ENCODE data around the gene FGF18.
"Not testable (repeated sequence)": the region's sequence is repeated elsewhere in the genome, so short reads cannot be mapped to it uniquely, and the experiment has no call there.

The FGF18 gene

GRCh38 chr5:171392585-171393159 lies 26.8 kb upstream of the FGF18 start:
- DNase-seq (ENCODE audit: insufficient read length, low spot score): no peak
- no peak for FAIRE-seq

GRCh38 chr5:171395042-171395441 lies 24.4 kb upstream of the FGF18 start:
- DNase-seq (ENCODE audit: insufficient read length, low spot score) (no peak), FAIRE-seq (no peak)
- TF ChIP-seq, protein P1, sequence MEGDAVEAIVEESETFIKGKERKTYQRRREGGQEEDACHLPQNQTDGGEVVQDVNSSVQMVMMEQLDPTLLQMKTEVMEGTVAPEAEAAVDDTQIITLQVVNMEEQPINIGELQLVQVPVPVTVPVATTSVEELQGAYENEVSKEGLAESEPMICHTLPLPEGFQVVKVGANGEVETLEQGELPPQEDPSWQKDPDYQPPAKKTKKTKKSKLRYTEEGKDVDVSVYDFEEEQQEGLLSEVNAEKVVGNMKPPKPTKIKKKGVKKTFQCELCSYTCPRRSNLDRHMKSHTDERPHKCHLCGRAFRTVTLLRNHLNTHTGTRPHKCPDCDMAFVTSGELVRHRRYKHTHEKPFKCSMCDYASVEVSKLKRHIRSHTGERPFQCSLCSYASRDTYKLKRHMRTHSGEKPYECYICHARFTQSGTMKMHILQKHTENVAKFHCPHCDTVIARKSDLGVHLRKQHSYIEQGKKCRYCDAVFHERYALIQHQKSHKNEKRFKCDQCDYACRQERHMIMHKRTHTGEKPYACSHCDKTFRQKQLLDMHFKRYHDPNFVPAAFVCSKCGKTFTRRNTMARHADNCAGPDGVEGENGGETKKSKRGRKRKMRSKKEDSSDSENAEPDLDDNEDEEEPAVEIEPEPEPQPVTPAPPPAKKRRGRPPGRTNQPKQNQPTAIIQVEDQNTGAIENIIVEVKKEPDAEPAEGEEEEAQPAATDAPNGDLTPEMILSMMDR (IDR thresholded peaks at IDR 0.05; ENCODE audit: insufficient read depth, missing control alignments): no peak

More at GRCh38 chr5:171392585-171393159, 26.8 kb upstream of the FGF18 start:
- TF ChIP-seq, protein P1 (IDR thresholded peaks at IDR 0.05; ENCODE audit: insufficient read depth, missing control alignments): no peak

GRCh38 chr5:171396583-171396982 lies 22.9 kb upstream of the FGF18 start:
- not testable (repeated sequence) for DNase-seq (ENCODE audit: insufficient read length, low spot score); FAIRE-seq

GRCh38 chr5:171397190-171397589 lies 22.3 kb upstream of the FGF18 start:
- FAIRE-seq: no peak
- no peak for DNase-seq (ENCODE audit: insufficient read length, low spot score)
- TF ChIP-seq, protein P1 (IDR thresholded peaks at IDR 0.05; ENCODE audit: insufficient read depth, missing control alignments): no peak

DNA sequence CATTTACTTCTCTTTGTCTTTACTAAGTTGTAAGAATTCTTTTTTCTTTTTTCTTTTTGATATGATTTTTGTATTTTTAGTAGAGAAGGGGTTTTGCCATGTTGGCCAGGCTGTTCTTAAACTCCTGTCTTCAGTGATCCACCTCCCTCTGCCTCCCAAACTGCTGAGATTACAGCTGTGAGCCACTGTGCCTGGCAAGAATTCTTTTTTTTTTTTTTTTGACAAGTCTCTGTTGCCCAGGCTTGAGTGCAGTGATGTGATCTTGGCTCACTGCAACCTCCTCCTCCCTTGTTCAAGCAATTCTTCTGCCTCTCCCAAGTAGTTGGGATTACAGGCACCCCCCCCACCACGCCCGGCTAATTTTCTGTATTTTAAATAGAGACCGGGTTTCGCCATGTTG lies 21.8 kb upstream of the FGF18 start:
- FAIRE-seq (no peak), DNase-seq (ENCODE audit: insufficient read length, low spot score) (no peak)
- TF ChIP-seq, protein P1 (IDR thresholded peaks at IDR 0.05; ENCODE audit: insufficient read depth, missing control alignments): no peak

DNA sequence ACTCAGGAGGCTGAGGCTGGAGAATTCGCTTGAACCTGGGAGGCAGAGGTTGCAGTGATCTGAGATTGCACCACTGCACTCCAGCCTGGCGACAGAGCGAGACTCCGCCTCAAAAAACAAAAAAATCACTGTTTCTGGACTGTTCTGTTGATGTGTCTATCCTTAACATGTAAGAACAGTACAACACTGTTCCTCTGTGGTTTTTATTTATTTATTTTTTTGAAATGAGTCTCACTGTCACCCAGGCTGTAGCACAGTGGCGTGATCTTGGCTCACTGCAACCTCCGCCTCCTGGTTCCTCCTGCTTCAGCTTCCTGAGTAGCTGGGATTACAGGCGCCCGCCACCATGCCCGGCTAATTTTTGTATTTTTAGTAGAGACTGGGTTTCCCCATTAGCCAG lies 20.8 kb upstream of the FGF18 start:
- FAIRE-seq; DNase-seq (ENCODE audit: insufficient read length, low spot score): not testable (repeated sequence)

DNA sequence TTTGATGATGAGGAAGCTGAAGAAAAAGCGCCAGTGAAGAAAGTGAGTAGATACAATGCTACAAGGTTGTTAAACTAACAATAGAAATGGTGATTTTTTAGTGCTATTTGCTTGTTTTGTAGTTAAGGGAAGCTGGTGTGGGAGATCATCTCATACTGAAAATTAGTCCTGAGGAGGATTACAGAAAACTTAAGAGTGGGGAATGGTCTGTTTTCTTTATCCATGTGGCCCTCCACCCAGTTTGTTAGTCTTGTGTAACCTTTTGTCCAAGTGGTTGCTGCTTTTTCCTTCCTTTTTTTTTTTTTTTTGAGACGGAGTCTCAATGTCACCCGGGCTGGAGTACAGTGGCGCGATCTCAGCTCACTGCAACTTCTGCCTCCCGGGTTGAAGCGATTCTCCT lies 19.3 kb upstream of the FGF18 start:
- no peak for DNase-seq (ENCODE audit: insufficient read length, low spot score)
- no peak for FAIRE-seq

GRCh38 chr5:171401167-171401947 lies 18.1 kb upstream of the FGF18 start:
- DNase-seq (ENCODE audit: insufficient read length, low spot score) (no peak), FAIRE-seq (no peak)
- TF ChIP-seq, protein P1 (IDR thresholded peaks at IDR 0.05; ENCODE audit: insufficient read depth, missing control alignments): no peak

More for the DNA sequence above, 19.3 kb upstream of the FGF18 start:
- TF ChIP-seq, protein P1 (IDR thresholded peaks at IDR 0.05; ENCODE audit: insufficient read depth, missing control alignments): no peak

DNA sequence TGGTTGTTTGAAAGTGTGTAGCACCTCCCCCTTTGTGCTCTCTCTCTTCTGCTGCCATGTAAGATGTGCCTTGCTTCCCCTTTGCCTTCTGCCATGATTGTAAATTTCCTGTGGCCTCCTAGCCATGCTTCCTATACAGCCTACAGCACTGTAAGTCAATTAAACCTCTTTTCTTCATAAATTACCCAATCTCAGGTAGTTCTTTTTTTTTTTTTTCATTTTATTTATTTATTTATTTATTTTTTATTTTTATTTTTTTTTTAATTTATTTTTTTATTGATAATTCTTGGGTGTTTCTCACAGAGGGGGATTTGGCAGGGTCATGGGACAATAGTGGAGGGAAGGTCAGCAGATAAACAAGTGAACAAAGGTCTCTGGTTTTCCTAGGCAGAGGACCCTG lies 16.7 kb upstream of the FGF18 start:
- not testable (repeated sequence) for DNase-seq (ENCODE audit: insufficient read length, low spot score); FAIRE-seq
